COLO829 (cell line): ENCODE measurements around the gene MFSD2A.
"Not testable (repeated sequence)": the region's sequence is repeated elsewhere in the genome, so short reads cannot be mapped to it uniquely, and the experiment has no call there.

Experiments
- DNase-seq: peaks from one replicate; pipeline ENCODE4 v3.0.0; 2012; ENCODE audit warnings: low spot score

The MFSD2A gene

DNA sequence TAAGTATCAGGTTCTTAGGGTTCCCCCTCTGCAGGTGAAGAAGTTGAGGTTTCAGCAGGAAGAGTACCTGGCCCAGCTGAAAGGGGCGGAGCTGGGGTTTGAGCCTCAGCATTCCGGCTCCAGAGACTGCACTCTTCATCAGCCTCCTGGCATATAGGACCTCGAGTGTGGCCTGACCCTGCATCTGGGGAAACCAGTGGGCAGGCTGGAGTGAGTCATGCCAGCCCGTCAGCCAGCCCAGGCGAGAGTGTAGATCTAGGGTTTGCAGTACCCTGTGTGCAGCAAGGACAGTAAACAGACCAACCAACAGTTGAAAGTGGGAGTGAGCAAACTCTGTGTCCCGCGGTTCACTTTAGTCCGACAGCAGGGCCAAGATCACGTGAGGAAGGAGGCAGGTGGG is 14.1 kb downstream of the MFSD2A start:
- no peak for DNase-seq

DNA sequence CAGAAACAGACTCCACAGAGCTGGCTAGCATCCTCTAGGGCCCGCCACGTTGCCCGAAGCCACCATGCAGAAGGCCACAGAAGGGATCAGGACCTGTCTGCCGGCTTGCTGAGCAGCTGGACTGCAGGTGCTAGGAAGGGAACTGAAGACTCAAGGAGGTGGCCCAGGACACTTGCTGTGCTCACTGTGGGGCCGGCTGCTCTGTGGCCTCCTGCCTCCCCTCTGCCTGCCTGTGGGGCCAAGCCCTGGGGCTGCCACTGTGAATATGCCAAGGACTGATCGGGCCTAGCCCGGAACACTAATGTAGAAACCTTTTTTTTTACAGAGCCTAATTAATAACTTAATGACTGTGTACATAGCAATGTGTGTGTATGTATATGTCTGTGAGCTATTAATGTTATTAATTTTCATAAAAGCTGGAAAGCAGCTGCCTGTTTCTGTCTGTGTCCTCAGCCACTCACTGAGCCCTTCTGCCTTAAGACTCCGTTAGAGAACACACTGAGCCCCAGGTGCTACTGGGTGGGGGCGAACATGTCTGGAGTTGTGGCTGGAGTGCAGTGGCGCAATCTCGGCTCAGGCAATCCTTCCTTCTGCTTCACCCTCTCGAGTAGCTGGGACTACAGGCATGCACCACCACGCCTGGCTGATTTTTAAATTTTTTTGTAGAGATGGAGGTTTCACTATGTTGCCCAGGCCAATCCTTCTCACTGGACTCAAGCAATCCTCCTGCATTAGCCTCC is 14.8 kb downstream of the MFSD2A start:
- DNase-seq = no peak

DNA sequence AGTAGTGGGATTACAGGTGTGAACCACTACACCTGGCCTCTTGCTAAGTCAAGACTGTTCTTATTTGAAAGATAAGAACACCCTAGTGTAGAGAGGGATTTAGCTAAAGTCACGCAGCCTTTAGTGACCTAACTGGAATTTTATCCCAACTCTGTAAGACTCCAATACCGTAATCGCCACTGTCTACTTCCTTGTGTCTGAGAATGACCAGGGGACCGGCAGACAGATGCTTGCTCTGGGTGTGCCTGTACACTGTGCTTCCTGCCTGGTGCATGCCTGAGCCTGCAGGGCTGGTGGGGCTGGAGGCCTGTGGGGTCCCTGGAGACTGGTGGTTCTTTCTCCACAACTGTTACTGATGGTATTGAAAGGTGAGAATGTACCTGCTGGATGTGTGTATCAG is 15.3 kb downstream of the MFSD2A start:
- no peak for DNase-seq

DNA sequence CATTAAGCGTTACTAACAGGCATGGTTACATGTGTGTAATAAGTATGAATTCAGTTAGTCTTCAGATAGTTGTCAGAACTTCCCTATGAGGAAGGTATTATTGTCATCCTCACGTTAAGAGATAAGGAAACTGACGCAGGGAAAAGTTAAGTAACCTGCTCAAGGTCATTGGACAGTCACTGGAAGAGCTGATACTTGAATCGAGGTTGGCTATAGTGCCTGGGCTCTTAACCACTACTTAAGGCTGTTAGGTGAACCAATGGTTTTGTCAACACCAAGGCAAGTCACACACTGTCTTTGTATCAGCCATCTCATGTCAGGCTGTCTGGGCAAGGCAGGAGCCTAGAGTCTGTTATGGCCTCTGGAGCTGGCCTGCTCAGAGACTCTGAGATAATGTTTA is 16.2 kb downstream of the MFSD2A start:
- DNase-seq = no peak

DNA sequence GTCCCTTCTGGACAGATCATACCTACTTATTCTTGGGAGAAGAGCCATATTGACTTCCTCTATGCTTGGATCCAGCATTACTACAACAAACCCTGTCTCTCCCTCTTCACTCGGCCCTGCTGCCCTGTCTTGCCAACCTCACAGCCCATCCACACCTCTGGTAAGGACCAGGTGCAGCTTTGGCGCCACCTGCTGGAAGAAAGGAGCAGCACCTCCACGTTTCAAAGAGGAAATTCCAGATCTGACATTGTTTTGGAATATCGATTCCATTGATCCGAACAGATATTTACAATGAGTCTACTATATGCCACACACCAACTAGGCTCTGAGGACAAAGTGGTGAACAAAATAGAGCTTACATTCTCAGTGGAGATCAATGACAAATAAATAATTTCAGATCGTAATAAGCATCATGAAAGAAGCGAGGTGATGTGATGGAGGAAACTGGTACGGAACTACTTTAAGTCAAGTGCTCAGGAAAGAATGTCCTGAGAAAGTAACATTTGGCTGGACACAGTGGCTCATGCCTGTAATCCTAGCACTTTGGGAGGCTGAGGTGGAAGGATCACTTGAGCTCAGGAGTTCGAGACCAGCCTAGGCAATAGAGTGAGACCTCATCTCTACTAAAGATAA is 18.7 kb downstream of the MFSD2A start:
- DNase-seq = peak; percentile 57

DNA sequence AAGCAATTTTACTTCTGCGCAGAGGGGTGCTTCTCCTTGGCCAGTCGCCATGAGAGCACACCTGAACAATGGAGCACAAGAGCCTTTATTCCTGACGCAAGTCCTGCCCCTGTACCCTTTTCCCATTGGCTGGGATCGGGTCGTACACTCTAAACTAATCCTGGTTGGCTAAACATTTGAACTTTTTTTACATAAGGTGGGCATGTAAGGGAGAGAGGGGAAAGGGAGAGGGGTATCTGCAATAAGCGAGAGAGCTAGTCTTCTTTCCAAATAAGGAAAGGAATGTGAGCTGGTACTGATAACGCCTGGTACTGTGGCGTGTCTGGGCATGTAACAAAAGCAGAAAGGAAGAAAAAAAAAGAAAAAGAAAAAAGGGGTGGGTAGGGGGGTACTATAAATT is 21.8 kb downstream of the MFSD2A start:
- DNase-seq = no peak

DNA sequence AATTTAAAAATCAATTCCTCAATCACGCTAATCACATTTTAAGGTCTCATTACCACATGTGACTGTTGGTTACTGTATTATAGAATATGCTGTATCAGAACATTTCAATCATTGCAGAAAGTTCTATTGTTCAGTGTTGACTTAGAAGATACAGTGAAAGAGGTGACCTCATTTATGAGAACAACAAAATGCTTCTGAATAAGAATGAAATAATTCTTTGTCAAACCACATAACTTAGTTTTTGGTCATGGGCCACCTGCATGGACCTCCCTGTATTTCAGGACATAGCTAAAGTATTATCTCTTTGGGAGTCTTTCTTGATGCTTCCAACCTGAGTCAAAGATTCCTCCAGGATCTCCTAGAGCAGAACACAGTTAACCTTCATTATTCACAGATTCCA is 22.3 kb downstream of the MFSD2A start:
- no peak for DNase-seq

DNA sequence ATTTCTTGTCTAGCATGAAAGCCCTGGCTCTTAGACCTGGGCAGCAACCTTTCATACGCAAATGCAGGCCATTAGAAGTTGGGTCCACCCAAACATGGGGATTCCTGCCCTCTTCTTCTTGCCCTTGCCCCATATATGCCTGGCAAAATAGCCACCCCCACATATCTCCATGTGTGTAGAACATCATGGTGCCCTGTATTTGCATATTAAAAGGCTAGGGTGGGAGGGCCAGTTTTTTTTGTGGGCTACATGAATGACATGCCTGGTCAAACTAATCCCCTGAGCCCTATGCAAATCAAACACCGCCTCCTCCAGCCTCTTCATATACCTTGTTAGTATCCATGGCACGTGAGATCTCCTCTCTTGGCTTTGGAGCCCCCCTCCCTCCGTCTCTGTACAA is 24.7 kb downstream of the MFSD2A start:
- DNase-seq = no peak

DNA sequence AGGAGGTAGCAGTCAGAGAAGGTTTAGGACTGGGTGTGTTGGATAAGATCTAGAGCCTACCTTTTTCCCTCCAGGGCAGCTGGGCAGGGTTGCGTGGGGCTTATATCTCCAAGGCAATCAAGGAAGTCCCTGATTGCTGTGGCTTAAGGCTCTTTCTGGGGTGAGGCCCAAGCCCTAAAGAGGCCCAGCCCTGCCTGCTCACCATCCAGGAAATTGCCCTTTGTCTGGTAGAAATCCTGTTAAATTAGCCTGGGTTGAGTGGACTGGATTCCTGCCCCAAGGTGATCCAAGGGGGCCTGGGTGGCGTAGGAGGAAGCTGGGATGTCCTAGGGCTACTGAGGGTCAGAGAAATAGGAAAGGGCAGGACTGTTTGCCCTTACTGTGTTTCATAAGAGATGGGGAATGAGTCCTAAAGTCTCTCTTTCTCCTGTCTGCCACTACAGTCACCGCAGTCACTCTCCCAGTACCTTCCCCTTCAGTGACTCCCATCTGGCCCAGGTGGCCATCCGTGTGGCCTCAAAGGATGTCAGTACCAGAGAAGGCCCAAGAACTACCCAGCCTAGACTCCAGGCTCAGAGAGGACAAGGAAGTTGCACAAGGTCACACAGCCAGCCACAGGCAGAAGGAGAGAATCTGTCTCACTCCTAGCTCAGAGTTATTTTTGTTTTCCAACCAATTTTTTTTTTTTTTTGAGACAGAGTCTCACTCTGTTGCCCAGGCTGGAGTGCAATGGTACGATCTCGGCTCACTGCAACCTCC is 25.8 kb downstream of the MFSD2A start:
- no peak for DNase-seq

DNA sequence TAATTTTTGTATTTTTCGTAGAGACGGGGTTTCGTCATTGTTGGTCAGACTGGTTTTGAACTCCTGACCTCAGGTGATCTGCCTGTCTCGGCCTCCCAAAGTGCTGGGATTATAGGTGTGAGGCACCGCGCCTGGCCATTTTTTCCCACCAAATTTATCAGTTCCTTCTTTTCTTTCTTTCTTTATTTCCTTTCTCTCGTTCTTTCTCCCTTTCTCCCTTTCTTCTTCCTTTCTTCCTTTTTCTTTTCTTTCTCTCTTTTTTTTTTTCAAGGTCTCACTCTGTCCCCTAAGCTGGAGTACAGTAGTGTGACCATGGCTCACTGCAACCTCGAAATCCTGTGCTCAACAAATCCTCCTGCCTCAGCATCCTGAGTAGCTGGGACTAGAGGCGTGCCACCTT is 26.4 kb downstream of the MFSD2A start:
- DNase-seq = no peak

DNA sequence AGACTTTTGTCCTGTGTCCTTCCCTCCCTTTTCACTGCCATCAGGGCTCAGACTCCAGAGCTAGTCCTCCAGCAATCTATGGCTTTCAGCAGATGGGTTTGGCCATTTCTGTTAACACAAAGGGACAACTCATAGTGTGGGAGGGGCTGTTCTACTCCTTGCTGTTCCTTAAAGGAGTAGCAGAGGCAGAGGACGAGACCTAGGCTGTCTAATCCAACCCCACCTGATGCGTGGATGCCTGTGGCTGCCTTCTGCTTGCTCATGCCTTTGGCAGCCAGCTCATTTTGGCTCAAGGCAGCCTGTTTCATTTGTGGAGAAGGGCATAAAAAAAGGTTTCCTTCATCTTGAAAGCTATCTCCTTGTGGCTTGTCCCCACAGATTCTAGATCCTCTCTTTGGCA is 27.0 kb downstream of the MFSD2A start:
- peak; percentile 79 for DNase-seq

DNA sequence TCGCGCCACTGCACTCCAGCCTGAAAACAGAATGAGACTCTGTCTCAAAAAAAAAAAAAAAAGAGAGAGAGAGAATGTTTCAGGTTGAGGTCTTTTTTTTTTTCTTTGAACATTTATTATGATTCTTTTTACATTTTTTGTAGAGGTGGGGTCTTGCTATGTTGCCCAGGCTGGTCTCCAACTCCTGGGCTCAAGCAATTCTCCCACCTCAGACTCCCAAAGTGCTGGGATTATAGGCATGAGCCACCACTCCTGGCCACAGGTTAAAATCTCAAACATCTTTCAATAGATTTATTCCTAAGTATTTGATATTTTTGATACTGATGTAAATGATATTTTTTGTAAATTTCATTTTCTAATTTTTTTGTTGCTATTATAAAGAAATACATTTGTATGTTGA is 29.5 kb downstream of the MFSD2A start:
- not testable (repeated sequence) for DNase-seq

DNA sequence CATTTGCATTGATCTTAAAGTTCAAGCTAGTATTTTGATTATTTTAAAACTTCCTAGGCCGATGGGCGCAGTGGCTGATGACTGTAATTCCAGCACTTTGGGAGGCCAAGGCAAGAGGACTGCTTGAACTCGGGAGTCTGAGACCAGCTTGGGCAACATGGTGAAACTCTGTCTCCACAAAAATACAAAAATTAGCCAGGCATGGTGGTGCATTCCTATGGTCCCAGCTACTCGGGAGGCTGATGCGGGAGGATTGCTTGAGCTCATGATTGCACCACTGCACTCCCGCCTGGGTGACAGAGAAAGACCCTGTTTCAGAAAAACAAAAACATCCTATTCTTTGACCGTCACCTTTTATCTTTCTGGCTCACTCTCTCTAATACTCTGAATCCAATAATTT is 30.0 kb downstream of the MFSD2A start:
- no peak for DNase-seq

DNA sequence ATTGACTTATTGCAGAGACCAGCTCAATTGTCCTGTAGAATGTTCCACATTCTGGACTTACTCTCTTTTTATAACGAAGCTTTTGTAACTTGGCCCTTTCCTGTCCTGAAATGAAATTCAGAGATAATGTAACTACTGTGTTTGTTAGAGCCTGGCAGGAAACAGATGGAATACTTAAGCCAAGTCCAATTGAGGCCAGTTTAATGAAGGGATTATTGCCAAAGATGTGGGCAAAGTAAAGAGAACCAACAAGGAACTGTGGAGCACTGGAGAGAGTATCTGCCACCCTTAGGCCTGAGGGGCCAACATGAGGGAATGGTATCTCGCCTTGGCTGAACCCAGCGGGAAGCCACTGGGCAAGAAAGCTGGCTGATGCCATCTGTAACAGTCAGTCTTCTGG is 32.9 kb downstream of the MFSD2A start:
- peak; percentile 57 for DNase-seq

DNA sequence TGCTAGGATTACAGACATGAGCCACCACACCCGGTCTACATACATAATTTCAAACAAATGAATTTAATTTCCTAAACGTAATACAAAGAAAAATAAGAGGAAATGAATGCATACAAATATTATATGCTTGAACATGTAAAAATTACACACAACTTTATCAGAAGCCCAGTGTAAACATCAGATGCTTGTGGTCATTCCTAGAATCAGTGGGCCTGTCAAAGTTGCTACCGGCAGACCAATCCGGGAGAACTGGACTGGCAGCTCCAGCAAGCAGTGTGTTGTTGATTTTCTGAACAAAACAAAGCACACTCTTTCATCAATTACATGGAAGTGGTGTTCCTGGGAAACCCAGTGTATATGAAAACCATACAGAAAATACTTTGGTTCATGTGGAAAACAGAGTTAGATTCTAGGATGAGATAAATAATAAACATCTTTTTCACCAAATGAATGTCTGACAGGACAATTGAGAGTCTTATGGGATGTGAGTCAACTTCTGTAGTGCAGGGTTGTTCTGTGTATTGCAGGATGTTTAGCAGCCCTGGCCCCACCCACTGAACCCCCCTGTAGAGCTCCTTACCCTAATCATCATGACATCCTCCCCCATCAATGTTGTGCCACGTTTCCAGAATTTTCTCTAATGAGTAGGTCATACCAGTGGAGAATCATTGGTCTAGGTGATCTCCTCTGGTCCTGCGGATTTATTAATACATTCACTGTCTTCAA is 33.8 kb downstream of the MFSD2A start:
- DNase-seq = no peak

DNA sequence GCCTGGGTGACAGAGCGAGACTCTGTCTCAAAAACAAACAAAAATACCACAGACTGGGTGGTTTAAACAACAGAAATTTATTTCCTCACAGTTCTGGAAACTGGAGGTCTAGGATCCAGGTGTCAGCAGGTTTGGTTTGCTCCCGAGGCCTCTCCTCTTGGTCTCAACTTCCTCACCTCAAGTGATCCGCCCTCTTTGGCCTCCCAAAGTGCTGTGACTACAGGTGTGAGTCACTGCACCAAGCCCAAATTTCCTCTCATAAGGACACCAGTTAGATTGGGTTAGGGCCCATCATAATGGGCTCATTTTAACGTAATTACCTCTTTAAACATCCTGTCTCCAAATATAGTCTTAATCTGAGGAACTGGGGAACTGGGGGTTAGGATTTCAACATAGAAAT is 35.5 kb downstream of the MFSD2A start:
- DNase-seq = no peak

DNA sequence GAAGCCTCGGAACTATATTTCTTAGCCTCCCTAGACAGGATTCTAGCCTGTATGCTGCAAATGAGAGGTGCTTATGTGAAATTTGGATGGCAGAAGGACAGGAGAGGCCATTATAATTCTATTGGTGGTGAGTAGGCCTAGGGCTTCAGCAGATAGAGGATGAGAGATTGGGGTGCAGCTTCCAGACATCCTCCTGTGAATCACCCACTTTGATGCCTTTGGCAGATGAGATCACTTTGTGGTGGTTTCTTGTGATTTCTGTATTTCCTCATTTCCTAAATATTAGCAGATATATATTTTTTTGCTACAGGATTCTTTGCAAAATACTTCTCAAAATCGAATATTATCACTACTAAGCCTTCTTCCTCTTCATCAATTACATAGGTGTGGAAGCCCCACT is 37.3 kb downstream of the MFSD2A start:
- no peak for DNase-seq

DNA sequence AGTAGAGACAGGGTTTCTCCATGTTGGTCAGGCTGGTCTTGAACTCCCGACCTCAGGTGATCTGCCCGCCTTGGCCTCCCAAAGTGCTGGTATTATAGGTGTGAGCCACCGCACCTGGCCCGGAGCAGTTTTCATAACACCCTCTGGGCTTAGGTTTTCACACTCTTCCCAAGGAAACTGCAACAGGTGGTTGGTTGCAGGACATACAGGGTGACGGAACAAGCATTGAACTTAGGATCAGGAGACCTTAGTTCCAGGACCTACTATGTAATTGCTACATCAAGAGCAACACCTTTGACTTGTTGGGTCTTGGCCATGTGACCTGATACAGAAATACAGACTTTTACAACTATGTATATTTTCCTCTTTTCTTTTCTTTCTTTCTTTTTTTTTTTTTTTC is 37.9 kb downstream of the MFSD2A start:
- DNase-seq = no peak

DNA sequence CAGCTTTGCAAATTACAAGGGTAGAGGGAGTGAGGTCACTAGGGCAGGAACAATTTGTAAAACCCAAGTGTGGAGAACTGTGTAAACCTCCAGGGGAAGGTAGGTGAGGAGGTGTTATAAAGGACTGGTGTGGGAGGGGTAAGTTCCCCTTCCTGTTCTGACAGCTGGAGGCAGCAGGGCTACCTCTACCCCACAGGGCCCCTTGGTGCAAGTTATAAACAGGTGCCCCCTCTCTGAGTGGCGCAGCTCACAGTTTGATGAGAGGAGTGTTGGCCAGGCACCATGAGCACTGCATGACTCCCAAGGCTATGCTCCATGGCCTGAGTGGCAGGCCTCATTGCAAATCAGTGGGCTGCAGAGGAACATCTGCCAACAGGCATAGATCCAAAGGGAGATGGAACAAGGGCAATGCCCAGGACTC is 41.0 kb downstream of the MFSD2A start:
- no peak for DNase-seq

DNA sequence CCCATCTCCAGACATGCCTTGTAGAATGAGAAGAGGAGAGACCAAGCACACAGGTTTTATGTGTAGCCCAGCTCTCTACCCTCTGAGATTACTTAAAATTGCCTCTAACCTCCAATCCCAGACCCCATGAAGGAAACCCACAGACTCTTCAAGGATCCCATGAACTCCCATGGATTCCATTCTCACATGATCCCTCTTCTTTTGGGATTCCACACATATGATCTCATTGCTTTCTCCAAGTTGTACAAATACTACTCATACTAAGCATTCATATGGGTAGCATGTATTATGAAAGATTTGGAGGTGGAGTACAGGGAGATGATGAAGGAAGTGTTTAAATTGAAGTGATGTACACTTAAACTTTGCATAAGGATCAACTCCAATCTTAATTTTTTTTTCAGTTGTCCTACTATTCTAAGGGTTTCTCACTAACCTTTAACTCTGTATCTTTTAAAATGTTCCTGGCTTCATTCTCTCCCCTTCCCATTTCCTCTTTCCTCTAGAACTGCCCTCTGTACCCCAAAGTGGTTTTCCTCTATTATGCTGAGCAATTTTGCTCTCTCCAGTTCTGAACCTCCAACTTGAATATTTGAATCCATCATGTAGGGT is 41.6 kb downstream of the MFSD2A start:
- DNase-seq = no peak

DNA sequence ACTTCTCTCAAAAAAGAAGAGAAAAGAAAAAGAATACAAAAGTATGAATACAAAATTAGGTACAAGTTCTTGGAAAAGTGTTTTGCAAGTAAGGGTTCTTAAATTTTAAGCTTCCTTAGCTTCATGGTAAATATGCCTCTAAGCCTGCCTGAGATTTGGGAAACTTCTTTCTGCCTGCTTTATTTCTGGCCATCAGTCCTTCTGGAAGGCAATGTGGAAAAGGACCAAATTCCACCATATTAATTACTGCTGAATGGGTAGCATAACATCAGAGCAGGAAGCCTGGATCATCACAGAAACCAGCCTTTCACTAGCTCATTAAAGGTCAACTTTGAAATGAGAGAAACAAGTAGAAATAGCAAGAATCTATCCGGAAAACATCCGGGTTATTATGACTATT is 46.5 kb downstream of the MFSD2A start:
- DNase-seq = no peak
